Measurements from ENCODE around the gene STAT4. TPM values are rescaled to one million over a fixed set of nuclear protein-coding genes. Genes with fewer than 3 reads are reported as not detected.

The STAT4 gene
- polyA plus RNA-seq, 1 of the 3 experiments (the other 2 are of a cell fraction) = 0.12 TPM

DNA sequence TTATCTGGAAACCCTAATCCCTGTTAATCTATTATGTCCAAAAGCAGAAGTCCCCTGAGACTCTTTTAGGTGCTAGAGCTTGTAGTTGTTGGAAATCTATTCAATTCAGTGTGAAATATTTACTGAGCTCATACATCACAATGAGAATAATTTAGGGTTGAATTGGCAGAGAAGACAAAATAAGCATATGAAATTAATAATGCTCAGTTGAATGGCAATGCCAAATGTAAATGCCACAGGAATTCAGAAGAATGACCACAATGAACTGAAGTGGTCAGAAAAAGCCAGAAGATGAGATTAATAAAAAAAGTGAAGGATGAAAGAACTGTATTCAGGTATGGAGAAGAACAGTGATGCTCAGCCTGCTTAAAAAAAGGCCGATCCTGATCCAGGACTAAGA is 8.0 kb upstream of the STAT4 start:
- no peaks in the 10 kb centered on the region for H3F3A ChIP-seq (replicated peaks; ENCODE audit: insufficient read depth)
- WGBS (ENCODE audit: low lambda C conversion rate) = 86% methylated on average over 1 of the region's 1 CpG
- ChIA-PET CTCF (interaction anchor here (0.7 to 2.4 kb wide), 9 partner anchors 10 to 382 kb away, joined by 3 to 19 read pairs (median 4); no protein-coding TSS in a partner anchor), POLR2A (no interaction called here)
- H3K9ac ChIP-seq = no peak overlapping the region
- peak; percentile 42; the same call in 1 of the 2 replicates for TF ChIP-seq TCF12 (IDR thresholded peaks at IDR 0.05)
- TF ChIP-seq EZH2phosphoT487 (IDR thresholded peaks at IDR 0.05; ENCODE audit: borderline replicate concordance, low read depth) = no peak
- no peak for TF ChIP-seq FOXM1 (IDR thresholded peaks at IDR 0.05; ENCODE audit: low read depth)
- TF ChIP-seq ELF1 (IDR thresholded peaks at IDR 0.05) = no peak
- TF ChIP-seq, protein P1, sequence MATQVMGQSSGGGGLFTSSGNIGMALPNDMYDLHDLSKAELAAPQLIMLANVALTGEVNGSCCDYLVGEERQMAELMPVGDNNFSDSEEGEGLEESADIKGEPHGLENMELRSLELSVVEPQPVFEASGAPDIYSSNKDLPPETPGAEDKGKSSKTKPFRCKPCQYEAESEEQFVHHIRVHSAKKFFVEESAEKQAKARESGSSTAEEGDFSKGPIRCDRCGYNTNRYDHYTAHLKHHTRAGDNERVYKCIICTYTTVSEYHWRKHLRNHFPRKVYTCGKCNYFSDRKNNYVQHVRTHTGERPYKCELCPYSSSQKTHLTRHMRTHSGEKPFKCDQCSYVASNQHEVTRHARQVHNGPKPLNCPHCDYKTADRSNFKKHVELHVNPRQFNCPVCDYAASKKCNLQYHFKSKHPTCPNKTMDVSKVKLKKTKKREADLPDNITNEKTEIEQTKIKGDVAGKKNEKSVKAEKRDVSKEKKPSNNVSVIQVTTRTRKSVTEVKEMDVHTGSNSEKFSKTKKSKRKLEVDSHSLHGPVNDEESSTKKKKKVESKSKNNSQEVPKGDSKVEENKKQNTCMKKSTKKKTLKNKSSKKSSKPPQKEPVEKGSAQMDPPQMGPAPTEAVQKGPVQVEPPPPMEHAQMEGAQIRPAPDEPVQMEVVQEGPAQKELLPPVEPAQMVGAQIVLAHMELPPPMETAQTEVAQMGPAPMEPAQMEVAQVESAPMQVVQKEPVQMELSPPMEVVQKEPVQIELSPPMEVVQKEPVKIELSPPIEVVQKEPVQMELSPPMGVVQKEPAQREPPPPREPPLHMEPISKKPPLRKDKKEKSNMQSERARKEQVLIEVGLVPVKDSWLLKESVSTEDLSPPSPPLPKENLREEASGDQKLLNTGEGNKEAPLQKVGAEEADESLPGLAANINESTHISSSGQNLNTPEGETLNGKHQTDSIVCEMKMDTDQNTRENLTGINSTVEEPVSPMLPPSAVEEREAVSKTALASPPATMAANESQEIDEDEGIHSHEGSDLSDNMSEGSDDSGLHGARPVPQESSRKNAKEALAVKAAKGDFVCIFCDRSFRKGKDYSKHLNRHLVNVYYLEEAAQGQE (IDR thresholded peaks at IDR 0.05; ENCODE audit: low read depth, low read length) = no peak
- TF ChIP-seq TAF1 (IDR thresholded peaks at IDR 0.05; ENCODE audit: borderline replicate concordance, low read depth, low read length) = no peak
- TF ChIP-seq, protein P2, sequence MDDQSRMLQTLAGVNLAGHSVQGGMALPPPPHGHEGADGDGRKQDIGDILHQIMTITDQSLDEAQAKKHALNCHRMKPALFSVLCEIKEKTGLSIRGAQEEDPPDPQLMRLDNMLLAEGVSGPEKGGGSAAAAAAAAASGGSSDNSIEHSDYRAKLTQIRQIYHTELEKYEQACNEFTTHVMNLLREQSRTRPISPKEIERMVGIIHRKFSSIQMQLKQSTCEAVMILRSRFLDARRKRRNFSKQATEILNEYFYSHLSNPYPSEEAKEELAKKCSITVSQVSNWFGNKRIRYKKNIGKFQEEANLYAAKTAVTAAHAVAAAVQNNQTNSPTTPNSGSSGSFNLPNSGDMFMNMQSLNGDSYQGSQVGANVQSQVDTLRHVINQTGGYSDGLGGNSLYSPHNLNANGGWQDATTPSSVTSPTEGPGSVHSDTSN (IDR thresholded peaks at IDR 0.05) = peak; percentile 25; the same call in 1 of the 2 replicates
- TF ChIP-seq RXRA (IDR thresholded peaks at IDR 0.05; ENCODE audit: borderline replicate concordance, low read depth) = no peak
- TF ChIP-seq FOXJ3 (CRISPR knock-in tag; IDR thresholded peaks at IDR 0.05) = no peak
- TF ChIP-seq, protein P3, sequence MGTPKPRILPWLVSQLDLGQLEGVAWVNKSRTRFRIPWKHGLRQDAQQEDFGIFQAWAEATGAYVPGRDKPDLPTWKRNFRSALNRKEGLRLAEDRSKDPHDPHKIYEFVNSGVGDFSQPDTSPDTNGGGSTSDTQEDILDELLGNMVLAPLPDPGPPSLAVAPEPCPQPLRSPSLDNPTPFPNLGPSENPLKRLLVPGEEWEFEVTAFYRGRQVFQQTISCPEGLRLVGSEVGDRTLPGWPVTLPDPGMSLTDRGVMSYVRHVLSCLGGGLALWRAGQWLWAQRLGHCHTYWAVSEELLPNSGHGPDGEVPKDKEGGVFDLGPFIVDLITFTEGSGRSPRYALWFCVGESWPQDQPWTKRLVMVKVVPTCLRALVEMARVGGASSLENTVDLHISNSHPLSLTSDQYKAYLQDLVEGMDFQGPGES (IDR thresholded peaks at IDR 0.05; ENCODE audit: low read depth, low read length) = no peak
- H4K20me1 ChIP-seq (ENCODE audit: insufficient read depth) = no peaks in the 10 kb centered on the region
- no peak overlapping the region for H3K27ac ChIP-seq (ENCODE audit: low read depth in 2 of 2, low read length in 1 of 2)
- H3K4me3 ChIP-seq (ENCODE audit: low read depth in 2 of 2, low read length in 1 of 2) = no peak overlapping the region
- no peaks in the 10 kb centered on the region for H3K9me3 ChIP-seq
- no peaks in the 10 kb centered on the region for H3K27me3 ChIP-seq (ENCODE audit: insufficient read depth)
- no peaks in the 10 kb centered on the region for H3K79me2 ChIP-seq (ENCODE audit: insufficient read depth)
- no peaks in the 10 kb centered on the region for H3K4me1 ChIP-seq (ENCODE audit: control insufficient read depth in 1 of 2, insufficient read depth in 2 of 2, low read depth in 1 of 2, low read length in 1 of 2)
- no peaks in the 10 kb centered on the region for H3K36me3 ChIP-seq (replicated peaks in 1 of 2; ENCODE audit: control insufficient read depth in 1 of 2, insufficient read depth in 2 of 2, low read length in 1 of 2)
- DNase-seq = no peak
- no peak overlapping the region for H2AFZ ChIP-seq (ENCODE audit: low read depth)
- H3K9me2 ChIP-seq = no peaks in the 10 kb centered on the region
- H3K4me2 ChIP-seq = no peak overlapping the region

DNA sequence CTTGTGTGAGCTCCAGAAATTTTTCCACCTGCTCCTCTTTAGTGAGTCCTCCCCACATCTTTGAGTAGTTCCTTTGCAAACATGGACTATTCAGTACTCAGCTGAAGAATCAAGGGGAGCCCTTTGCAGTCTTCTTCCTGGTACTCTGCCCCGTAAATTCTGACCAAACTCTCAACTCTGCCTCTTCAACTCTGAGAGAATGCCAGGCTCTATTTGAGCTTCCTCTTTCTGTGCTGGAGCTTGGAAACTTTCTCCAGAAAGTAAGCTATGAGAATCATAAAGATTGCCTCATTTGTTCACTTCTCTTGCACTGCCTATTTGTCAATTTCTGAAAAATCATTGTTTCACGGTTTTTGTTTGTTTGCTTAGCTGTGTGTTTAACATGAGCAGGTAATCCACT is 7.4 kb upstream of the STAT4 start:
- 85% methylated on average over 2 of the region's 2 CpGs for WGBS (ENCODE audit: low lambda C conversion rate)
- CTCF ChIA-PET = interaction anchor here (0.6 to 2.4 kb wide), 9 partner anchors 9 to 364 kb away, joined by 3 to 19 read pairs (median 4); no protein-coding TSS in a partner anchor
- H3K9ac ChIP-seq = no peak overlapping the region

More for the DNA sequence above, 7.4 kb upstream of the STAT4 start:
- H4K20me1 ChIP-seq (ENCODE audit: insufficient read depth) = no peaks in the 10 kb centered on the region
- H3K79me2 ChIP-seq (ENCODE audit: insufficient read depth) = no peaks in the 10 kb centered on the region
- POLR2A ChIA-PET = no interaction called here
- no peaks in the 10 kb centered on the region for H3K36me3 ChIP-seq (replicated peaks in 1 of 2; ENCODE audit: control insufficient read depth in 1 of 2, insufficient read depth in 2 of 2, low read length in 1 of 2)
- H3K27me3 ChIP-seq (ENCODE audit: insufficient read depth) = no peaks in the 10 kb centered on the region
- DNase-seq = no peak
- H3K9me3 ChIP-seq = no peaks in the 10 kb centered on the region
- H3K4me1 ChIP-seq (ENCODE audit: control insufficient read depth in 1 of 2, insufficient read depth in 2 of 2, low read depth in 1 of 2, low read length in 1 of 2) = no peaks in the 10 kb centered on the region
- H3K4me3 ChIP-seq (ENCODE audit: low read depth in 2 of 2, low read length in 1 of 2) = no peak overlapping the region
- H3K27ac ChIP-seq (ENCODE audit: low read depth in 2 of 2, low read length in 1 of 2) = no peak overlapping the region
- H3K9me2 ChIP-seq = no peaks in the 10 kb centered on the region
- no peak overlapping the region for H2AFZ ChIP-seq (ENCODE audit: low read depth)
- H3K4me2 ChIP-seq = no peak overlapping the region
- peaks cover 3% of the 10 kb centered on the region for H3F3A ChIP-seq (replicated peaks; ENCODE audit: insufficient read depth)
- TF ChIP-seq RCOR1 (IDR thresholded peaks at IDR 0.05; ENCODE audit: low read length) (no peak), EP300 (IDR thresholded peaks at IDR 0.05; ENCODE audit: borderline replicate concordance in 1 of 2, low read depth in 1 of 2, low read length in 1 of 2) (no peak), JUND (IDR thresholded peaks at IDR 0.05) (no peak), FOXJ3 (CRISPR knock-in tag; IDR thresholded peaks at IDR 0.05) (no peak), SMC3 (IDR thresholded peaks at IDR 0.05; ENCODE audit: low read depth, low read length) (no peak), NRF1 (IDR thresholded peaks at IDR 0.05; ENCODE audit: low read depth, low read length) (no peak)
- TF ChIP-seq, protein P4, sequence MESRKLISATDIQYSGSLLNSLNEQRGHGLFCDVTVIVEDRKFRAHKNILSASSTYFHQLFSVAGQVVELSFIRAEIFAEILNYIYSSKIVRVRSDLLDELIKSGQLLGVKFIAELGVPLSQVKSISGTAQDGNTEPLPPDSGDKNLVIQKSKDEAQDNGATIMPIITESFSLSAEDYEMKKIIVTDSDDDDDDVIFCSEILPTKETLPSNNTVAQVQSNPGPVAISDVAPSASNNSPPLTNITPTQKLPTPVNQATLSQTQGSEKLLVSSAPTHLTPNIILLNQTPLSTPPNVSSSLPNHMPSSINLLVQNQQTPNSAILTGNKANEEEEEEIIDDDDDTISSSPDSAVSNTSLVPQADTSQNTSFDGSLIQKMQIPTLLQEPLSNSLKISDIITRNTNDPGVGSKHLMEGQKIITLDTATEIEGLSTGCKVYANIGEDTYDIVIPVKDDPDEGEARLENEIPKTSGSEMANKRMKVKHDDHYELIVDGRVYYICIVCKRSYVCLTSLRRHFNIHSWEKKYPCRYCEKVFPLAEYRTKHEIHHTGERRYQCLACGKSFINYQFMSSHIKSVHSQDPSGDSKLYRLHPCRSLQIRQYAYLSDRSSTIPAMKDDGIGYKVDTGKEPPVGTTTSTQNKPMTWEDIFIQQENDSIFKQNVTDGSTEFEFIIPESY (IDR thresholded peaks at IDR 0.05; ENCODE audit: borderline replicate concordance, low read depth) = no peak
